NCI-H2227 (cell line): ENCODE measurements around the gene PAK1.
A peak's percentile ranks its signal among the peaks of the same experiment; 100 is the strongest.

Experiments used
- DNase-seq: peaks from one replicate; lab custom pipeline; 2025; ENCODE audit not compliant: unreplicated experiment; lab: John Stamatoyannopoulos, UW

Gene PAK1

GRCh38 chr11:77438487-77438886 is 35.4 kb downstream of the PAK1 start:
- DNase-seq = no peak

GRCh38 chr11:77436969-77437368 is 36.9 kb downstream of the PAK1 start:
- no peak for DNase-seq

- no peak for DNase-seq
These were observed 37.4 kb downstream of the PAK1 start for GRCh38 chr11:77436506-77436905.

DNA sequence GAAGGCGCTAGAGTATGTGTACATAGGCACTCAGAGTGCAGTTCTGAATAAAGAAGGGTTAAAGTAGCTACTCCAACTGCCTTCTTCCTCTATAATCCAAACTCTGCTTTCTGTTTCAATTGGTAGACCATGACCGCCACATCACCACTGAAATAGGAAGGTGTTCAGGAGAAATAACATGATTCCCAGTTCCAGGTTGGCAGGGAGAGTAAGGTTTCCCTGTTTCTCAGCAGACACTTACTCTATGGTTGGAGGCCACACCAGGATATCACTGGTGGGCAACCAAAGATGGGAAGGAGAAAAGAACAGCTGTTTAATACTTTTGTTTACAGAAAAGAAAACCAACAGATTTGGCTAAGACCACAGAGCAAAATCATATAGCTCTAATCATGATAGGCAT is 37.9 kb downstream of the PAK1 start:
- DNase-seq = no peak

- no peak for DNase-seq
These were observed 42.1 kb downstream of the PAK1 start for GRCh38 chr11:77431813-77432212.

- no peak for DNase-seq
These were observed 45.3 kb downstream of the PAK1 start for GRCh38 chr11:77428598-77428997.

GRCh38 chr11:77425346-77425745 is 48.5 kb downstream of the PAK1 start:
- DNase-seq = no peak

DNA sequence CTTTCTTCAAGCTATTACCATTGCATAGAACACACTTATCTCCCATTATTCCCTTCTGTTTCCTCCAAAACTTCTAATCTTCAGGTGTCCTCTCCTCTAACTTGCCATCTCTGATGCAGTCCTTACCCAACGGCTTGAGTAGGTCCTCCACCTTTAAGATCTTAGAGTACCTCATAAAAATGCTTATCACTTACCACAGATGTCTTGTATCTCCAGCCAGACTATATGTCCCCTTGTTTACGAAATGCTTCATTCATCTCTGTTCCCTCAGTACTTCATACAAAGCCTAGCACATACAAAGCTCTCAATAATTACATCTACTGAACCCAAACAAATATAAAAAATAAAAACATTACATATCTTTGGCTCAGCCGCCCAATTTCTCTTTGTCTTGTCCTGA is 49.2 kb downstream of the PAK1 start:
- DNase-seq = no peak

DNA sequence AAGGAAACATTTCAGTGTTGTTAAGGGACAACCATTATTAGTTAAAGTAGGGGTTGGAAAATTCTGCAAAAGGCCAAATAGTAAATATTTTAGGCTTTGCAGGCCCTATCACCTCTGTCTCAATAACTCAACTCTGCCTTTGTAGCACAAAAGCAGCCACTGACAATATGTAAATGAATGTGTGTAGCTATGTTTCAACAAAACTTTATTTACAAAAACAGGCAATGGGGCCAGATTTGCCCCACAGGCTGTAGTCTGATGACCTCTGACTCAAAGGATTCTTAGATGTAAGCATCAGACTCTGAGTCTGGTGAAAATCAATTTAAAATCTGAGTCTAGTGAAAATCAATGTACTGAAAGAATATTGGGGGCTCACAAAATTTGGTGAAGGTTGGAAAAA is 50.3 kb downstream of the PAK1 start:
- no peak for DNase-seq

GRCh38 chr11:77422687-77423086 is 51.2 kb downstream of the PAK1 start:
- DNase-seq = no peak

DNA sequence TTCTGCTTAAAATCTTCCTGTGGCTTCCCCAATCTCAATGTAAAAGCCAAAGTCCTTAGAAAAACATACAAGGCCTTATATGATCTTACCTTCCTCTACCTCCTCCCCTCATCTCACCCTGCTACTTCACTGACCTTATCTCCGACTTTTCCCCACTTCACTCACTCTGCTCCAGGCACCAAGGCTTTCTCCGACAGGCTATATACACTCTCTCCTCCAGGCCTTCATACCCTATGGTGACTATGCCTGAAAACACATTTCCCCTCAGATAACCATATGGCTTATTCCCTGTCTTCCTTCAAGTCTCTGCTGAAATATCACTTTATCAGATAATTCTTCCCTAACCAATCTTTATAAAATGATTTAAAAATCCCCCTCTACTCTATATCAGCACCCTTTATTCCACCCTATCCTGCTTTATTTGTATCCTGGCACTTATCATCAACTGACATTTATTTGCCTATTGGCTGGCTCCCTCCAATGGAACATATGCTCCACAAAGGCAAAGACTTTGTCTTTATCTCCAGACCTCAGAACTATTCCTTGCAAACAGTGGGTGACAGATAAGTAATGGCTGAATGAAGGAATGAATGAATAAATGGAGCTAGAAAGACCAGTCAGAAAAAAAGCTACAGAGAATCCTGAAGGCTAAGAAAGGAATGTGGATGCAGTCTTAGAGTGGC is 52.7 kb downstream of the PAK1 start:
- DNase-seq = no peak

- no peak for DNase-seq
These were observed 54.8 kb downstream of the PAK1 start for GRCh38 chr11:77418971-77419597.

- no peak for DNase-seq
These were observed 55.5 kb downstream of the PAK1 start for GRCh38 chr11:77418155-77418970.

GRCh38 chr11:77416357-77416756 is 57.5 kb downstream of the PAK1 start:
- DNase-seq = no peak

DNA sequence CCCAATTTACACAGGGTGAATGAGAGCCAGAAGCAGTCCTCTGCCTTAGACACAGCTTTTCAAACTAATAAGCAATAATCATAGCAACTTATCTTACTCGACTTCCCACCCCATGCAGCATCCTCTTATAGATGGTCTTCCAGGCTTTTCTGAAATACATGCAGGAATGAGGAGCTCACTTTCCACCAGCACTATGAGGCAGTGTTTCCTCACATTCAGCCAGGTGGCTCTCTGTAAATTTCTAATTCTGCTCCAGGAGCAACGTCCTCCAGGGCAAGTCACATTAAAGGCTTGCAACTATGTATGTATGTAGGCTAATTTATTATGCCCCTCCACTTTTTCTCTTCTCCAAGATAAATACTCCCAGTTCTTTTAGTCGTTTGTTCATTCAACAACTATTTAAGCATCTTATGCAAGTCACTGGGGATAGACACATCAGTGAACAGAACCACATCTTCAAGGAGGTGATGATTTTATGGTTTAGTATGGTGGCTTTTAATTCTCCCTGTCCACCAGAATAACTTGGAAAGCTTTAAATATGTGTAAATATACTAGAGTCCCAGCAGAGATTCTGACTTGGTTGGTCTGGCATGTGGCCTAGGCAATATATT is 59.9 kb downstream of the PAK1 start:
- DNase-seq = no peak

DNA sequence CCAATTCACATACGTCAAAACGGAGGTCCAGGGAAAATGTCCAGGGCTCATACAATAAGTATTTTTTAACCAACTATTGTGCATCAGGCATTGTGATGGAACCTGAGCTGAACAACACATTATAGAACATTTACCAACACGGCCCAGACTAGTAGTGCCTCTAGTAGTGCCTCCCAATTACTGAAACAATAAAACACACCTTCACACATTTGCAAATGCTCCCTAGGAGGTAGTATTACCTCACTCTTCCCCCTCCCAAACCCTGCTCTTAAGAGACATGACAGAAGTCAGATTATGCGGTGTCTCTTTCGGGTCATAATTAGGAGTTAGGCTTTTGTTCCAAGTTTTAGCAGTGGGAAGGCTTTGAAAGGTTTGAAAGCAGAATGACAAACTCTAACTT is 61.1 kb downstream of the PAK1 start:
- no peak for DNase-seq

- peak; percentile 94 for DNase-seq
These were observed 62.0 kb downstream of the PAK1 start for GRCh38 chr11:77411717-77412441.

DNA sequence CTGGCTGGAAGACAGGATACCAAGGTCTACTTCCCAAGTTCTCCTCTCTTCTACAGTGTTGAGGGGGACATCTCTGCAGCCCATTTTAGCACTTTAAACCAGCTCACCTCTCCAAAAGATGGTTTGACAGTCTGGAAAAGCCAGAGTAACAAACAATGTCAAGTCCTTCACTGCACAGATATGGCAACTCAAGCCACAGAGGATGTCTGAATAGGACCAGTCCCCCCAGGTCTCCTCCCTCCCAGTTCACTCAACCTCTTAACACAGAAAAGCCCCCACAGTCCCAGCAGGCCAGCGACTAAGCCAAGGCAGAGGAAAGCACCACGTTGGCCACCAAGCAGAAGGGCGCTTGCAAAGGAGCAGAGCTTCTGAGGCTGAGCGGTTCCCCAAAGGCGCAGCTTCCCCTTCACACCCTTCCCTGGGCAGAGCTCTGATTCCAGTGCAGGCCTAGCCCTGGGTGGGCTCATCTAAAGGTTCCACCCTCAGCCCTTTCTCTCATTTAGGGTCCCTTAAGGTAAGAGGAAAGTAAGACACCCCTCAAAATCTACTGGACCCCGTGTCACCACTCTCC is 62.7 kb downstream of the PAK1 start:
- DNase-seq = peak; percentile 34

GRCh38 chr11:77410076-77410827 is 63.6 kb downstream of the PAK1 start:
- no peak for DNase-seq

- DNase-seq = no peak
These were observed 64.8 kb downstream of the PAK1 start for GRCh38 chr11:77409046-77409445.
